ENCODE data around the gene TUBB6. TPM values are rescaled to one million over a fixed set of nuclear protein-coding genes. Genes with fewer than 3 reads are reported as not detected.

The TUBB6 gene
- 706 and 842 TPM in 2 replicates for total RNA-seq

DNA sequence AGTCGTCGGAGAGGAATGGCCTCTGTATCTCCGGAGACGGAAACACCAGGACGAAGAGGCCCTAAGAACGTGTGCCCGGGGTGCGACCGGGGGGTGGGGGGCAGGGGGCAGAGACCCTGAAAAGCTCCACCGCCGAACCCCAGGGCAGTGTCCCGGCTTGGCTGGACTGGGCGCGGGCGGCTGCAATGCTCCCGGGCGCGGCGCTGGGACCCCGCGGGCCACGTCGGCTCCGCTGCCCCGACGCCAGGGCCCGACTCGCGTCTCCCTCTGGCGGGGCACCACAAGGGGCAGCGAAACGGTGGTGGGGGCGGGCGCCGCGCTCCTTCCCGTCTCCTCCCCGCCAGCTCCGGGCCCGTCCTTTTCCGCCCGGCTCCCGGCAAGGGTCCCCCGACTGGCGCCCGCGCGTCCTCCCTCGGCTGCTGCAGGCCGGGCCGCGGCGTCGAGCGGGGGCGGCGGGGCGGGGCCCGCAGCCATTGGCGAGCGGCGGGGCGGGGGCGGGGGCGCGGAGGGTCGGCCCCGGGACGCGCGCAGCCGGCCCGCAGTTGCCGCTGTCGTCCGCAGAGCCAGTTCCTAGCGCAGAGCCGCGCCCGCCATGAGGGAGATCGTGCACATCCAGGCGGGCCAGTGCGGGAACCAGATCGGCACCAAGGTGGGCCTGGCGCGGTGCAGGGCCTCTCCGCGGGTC lies at the start of gene TUBB6:
Gene TUBB6 (plus strand): TSS at position 541 of the 685 bp plus-strand sequence. CDS start 52 bp downstream, at position 593.

Small RNA genes lying within 50 kb of the gene (small RNA-seq; reads per million reads assigned to genes)
- gene RNU6-170P = not detected

Other genes starting within 250 kb of the TUBB6 start
- not detected in 2 replicates for gene ANKRD62, start 214.4 kb upstream of the TUBB6 start, total RNA-seq
- gene CIDEA, start 53.9 kb upstream of the TUBB6 start, total RNA-seq = 1.5 and 2.4 TPM in 2 replicates
- 58.1 and 69.2 TPM in 2 replicates for gene AFG3L2, start 69.0 kb downstream of the TUBB6 start, total RNA-seq
- gene PRELID3A, start 99.7 kb downstream of the TUBB6 start, total RNA-seq = 2.7 and 6.0 TPM in 2 replicates